ENCODE measurements around the gene CCNG2. TPM values are rescaled to one million over a fixed set of nuclear protein-coding genes. Genes with fewer than 3 reads are reported as not detected.
A peak's percentile ranks its signal among the peaks of the same experiment; 100 is the strongest.

The CCNG2 gene
- total RNA-seq, 1 experiment from 2014 or later = 44.2 TPM

DNA sequence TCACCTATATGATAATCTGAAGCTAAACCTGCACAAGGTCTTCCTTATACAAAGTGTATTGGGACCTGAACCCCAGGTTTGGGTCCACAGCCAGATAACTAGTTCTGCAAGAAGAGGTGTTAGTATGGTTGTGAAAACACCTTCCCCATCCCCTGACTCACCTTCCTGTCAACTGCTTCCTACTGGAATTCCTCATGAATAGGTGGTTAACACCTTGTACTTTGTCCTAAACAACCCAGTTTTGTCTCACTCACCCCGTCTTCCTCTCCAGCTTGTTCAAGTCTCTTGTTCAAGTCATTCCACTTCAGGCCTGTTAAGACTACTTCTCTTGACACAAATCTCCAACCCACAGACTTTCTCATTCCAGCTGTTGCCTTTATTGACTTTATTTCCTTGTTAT lies 45.5 kb downstream of the CCNG2 start:
- intact Hi-C loops (cut with micrococcal nuclease; ENCODE audit: unreplicated experiment) = no loop called here
- DNase-seq = peak in 1 of 2 experiments; percentile 64
- Histone ChIP-seq H3K79me2 (ENCODE audit: low read depth) (no peaks in the 10 kb centered on the region), H3K27me3 (ENCODE audit: insufficient read depth, low read depth) (no peaks in the 10 kb centered on the region), H3F3A (ENCODE audit: insufficient read depth, low read depth) (peaks cover 15% of the 10 kb centered on the region; the same call in 1 of the 2 replicates), H3K4me1 (replicated peaks; ENCODE audit: insufficient read depth) (peaks cover 23% of the 10 kb centered on the region), H3K9me3 (ENCODE audit: insufficient read depth, low read depth) (no peaks in the 10 kb centered on the region), H2AFZ (0 out of 2 replicates have a peak overlapping the region, but pooled peaks have one; percentile 50), H4K20me1 (ENCODE audit: insufficient read depth) (no peaks in the 10 kb centered on the region), H3K36me3 (ENCODE audit: low read depth) (no peaks in the 10 kb centered on the region), H3K9me2 (ENCODE audit: insufficient read depth) (no peaks in the 10 kb centered on the region), H3K4me3 (peak overlapping the region; percentile 14; the same call in 1 of the 2 replicates), H3K4me2 (peak overlapping the region; percentile 52), H3K27ac (peak overlapping the region; percentile 68)
- TF ChIP-seq, protein P1, sequence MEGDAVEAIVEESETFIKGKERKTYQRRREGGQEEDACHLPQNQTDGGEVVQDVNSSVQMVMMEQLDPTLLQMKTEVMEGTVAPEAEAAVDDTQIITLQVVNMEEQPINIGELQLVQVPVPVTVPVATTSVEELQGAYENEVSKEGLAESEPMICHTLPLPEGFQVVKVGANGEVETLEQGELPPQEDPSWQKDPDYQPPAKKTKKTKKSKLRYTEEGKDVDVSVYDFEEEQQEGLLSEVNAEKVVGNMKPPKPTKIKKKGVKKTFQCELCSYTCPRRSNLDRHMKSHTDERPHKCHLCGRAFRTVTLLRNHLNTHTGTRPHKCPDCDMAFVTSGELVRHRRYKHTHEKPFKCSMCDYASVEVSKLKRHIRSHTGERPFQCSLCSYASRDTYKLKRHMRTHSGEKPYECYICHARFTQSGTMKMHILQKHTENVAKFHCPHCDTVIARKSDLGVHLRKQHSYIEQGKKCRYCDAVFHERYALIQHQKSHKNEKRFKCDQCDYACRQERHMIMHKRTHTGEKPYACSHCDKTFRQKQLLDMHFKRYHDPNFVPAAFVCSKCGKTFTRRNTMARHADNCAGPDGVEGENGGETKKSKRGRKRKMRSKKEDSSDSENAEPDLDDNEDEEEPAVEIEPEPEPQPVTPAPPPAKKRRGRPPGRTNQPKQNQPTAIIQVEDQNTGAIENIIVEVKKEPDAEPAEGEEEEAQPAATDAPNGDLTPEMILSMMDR (conservative IDR thresholded peaks at IDR 0.05) = no peak
- no peak for TF ChIP-seq EZH2 (IDR thresholded peaks at IDR 0.05; ENCODE audit: low read depth)
- ChIA-PET CTCF (interaction anchor here (1.5 kb wide), 1 partner anchor 107 kb away, joined by 5 read pairs; no protein-coding TSS in a partner anchor), POLR2A (ENCODE audit: unreplicated experiment) (interaction anchor here (0.6 to 0.7 kb wide), 2 partner anchors 155 to 350 kb away, joined by 3 to 4 read pairs; no protein-coding TSS in a partner anchor)
- BruUV-seq (replicated peaks) = no TSS peak

DNA sequence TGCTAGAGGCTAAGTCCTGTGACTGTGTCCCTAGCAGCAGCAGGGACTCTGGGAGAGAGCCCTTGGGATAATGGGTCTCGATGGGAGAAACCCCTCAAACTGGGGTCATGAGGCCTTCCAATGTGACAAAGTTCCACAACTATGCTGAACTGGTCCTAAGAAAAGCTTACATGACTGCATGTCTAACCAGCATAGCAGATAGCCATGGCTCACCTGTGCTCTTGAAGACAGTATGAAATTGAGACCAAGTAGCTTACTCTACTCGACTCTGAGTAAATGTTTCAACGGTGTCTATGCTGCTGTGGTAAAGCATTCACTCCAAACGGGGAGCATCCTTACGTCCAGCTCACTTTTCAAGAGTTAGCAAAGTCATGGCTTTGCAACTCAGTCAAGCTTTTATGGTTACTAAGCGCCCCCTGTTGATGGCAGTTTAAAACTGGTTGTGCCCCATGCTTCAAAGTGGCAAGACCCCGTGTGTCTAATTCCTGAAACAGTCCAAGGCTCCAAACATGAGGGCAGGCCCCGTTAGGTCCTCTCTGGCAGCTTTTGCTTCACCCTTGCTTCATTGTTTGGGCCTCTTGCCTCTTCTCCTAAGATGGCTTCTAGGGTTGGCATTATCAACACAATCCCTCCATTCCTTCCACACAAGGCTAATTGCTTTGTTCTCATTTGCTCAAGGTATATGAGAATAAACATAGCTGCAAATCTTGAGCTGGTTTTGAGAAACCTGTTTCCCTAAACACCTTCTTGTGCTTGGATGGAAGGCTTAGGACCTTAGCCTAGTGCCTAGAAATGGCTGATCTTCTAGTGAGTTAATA lies 46.6 kb downstream of the CCNG2 start:
- Histone ChIP-seq H3K27me3 (ENCODE audit: insufficient read depth, low read depth) (no peaks in the 10 kb centered on the region), H3K9me3 (ENCODE audit: insufficient read depth, low read depth) (no peaks in the 10 kb centered on the region), H2AFZ (no peak overlapping the region), H3K9me2 (ENCODE audit: insufficient read depth) (no peaks in the 10 kb centered on the region), H3K4me3 (no peak overlapping the region), H3F3A (ENCODE audit: insufficient read depth, low read depth) (peaks cover 15% of the 10 kb centered on the region; the same call in 1 of the 2 replicates), H4K20me1 (ENCODE audit: insufficient read depth) (no peaks in the 10 kb centered on the region), H3K36me3 (ENCODE audit: low read depth) (no peaks in the 10 kb centered on the region), H3K4me1 (replicated peaks; ENCODE audit: insufficient read depth) (peaks cover 23% of the 10 kb centered on the region), H3K4me2 (peak overlapping the region; percentile 52; the same call in 1 of the 2 replicates), H3K27ac (peak overlapping the region; percentile 68), H3K79me2 (ENCODE audit: low read depth) (no peaks in the 10 kb centered on the region)
- intact Hi-C loops (cut with micrococcal nuclease; ENCODE audit: unreplicated experiment) = no loop called here
- no peak for TF ChIP-seq EZH2 (IDR thresholded peaks at IDR 0.05; ENCODE audit: low read depth)
- TF ChIP-seq, protein P1 (conservative IDR thresholded peaks at IDR 0.05) = peak; percentile 52
- DNase-seq = peak; percentile 29 to 37
- ChIA-PET CTCF (interaction anchor here (0.6 to 1.5 kb wide), 4 partner anchors 14 to 460 kb away, joined by 3 to 5 read pairs (median 4); no protein-coding TSS in a partner anchor), POLR2A (ENCODE audit: unreplicated experiment) (no interaction called here)
- no TSS peak for BruUV-seq (replicated peaks)

DNA sequence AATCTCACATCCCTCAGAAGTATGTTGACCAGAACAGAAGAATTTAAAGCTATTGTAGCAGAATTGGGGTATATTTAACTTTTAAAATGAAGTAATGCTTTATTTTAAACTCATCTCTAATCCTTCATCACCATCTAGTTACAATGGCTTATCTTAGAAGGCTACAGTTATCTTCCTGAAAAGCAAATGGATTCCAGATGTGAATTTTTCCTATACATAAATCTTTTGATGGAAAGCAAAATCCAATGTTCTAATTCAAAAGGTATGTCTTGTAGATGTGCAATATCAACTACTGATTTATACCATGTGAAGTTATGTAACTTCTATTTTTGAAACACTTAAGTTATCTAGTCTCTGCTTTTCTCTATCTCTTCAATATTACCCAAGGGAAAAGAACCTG lies 47.6 kb downstream of the CCNG2 start:
- Histone ChIP-seq H3K36me3 (ENCODE audit: low read depth) (no peaks in the 10 kb centered on the region), H3K4me1 (replicated peaks; ENCODE audit: insufficient read depth) (peaks cover 23% of the 10 kb centered on the region), H2AFZ (no peak overlapping the region), H3K4me3 (no peak overlapping the region), H3K4me2 (no peak overlapping the region), H4K20me1 (ENCODE audit: insufficient read depth) (no peaks in the 10 kb centered on the region), H3K27ac (no peak overlapping the region), H3F3A (ENCODE audit: insufficient read depth, low read depth) (peaks cover 15% of the 10 kb centered on the region; the same call in 1 of the 2 replicates), H3K79me2 (ENCODE audit: low read depth) (no peaks in the 10 kb centered on the region), H3K9me3 (ENCODE audit: insufficient read depth, low read depth) (no peaks in the 10 kb centered on the region), H3K9me2 (ENCODE audit: insufficient read depth) (no peaks in the 10 kb centered on the region), H3K27me3 (ENCODE audit: insufficient read depth, low read depth) (no peaks in the 10 kb centered on the region)
- no TSS peak for BruUV-seq (replicated peaks)
- ChIA-PET CTCF (interaction anchor here (0.6 kb wide), 1 partner anchor 419 kb away, joined by 4 read pairs; no protein-coding TSS in a partner anchor), POLR2A (ENCODE audit: unreplicated experiment) (no interaction called here)
- TF ChIP-seq, protein P1 (conservative IDR thresholded peaks at IDR 0.05) = no peak
- no peak for TF ChIP-seq EZH2 (IDR thresholded peaks at IDR 0.05; ENCODE audit: low read depth)
- intact Hi-C loops (cut with micrococcal nuclease; ENCODE audit: unreplicated experiment) = no loop called here
- no peak for DNase-seq

Measured in PC-9 (cell line).